ENCODE measurements around the gene FUT2. TPM values are rescaled to one million over a fixed set of nuclear protein-coding genes. Genes with fewer than 3 reads are reported as not detected.

Gene FUT2
- polyA plus RNA-seq, 1 donor from 2014 or later: not detected

GRCh38 chr19:48726556-48726955 lies 30.8 kb downstream of the FUT2 start:
- Histone ChIP-seq H4K20me1 (ENCODE audit: insufficient read depth) (no peaks in the 10 kb centered on the region), H3K9me2 (ENCODE audit: insufficient read depth, low read length) (no peaks in the 10 kb centered on the region), H3K79me2 (replicated peaks; ENCODE audit: insufficient read depth, low read length) (no peaks in the 10 kb centered on the region), H3K4me3 (ENCODE audit: low read length) (no peak overlapping the region), H3K27ac (ENCODE audit: low read length) (no peak overlapping the region), H3K4me2 (ENCODE audit: low read length) (no peak overlapping the region), H3F3A (ENCODE audit: insufficient read depth, low read length, poor library complexity, severe bottlenecking) (no peaks in the 10 kb centered on the region), H2AFZ (ENCODE audit: low read depth, low read length) (no peak overlapping the region), H3K9ac (ENCODE audit: low read length) (no peak overlapping the region), H3K9me3 (ENCODE audit: low read length) (no peaks in the 10 kb centered on the region), H3K27me3 (ENCODE audit: insufficient read depth, low read depth, low read length) (no peaks in the 10 kb centered on the region), H3K36me3 (ENCODE audit: insufficient read depth, low read length) (no peaks in the 10 kb centered on the region)
- TF ChIP-seq SMC3 (conservative IDR thresholded peaks at IDR 0.05; ENCODE audit: poor library complexity): no peak
- no peak for TF ChIP-seq RAD21 (conservative IDR thresholded peaks at IDR 0.05)
- no peak for TF ChIP-seq EP300 (conservative IDR thresholded peaks at IDR 0.05; ENCODE audit: poor library complexity, severe bottlenecking)
- no peak for TF ChIP-seq MXI1 (conservative IDR thresholded peaks at IDR 0.05; ENCODE audit: poor library complexity, severe bottlenecking)
- TF ChIP-seq EZH2 (IDR thresholded peaks at IDR 0.05; ENCODE audit: borderline replicate concordance, insufficient read depth, low read length, poor library complexity, severe bottlenecking): no peak
- TF ChIP-seq POLR2AphosphoS5 (IDR thresholded peaks at IDR 0.05): no peak
- no peak for TF ChIP-seq TAF1 (IDR thresholded peaks at IDR 0.05; ENCODE audit: low read depth)
- TF ChIP-seq REST (IDR thresholded peaks at IDR 0.05; ENCODE audit: borderline replicate concordance): no peak
- no peak for TF ChIP-seq CTCF (IDR thresholded peaks at IDR 0.05; ENCODE audit: poor library complexity, severe bottlenecking)

- Histone ChIP-seq H3K27ac (ENCODE audit: low read length) (no peak overlapping the region), H4K20me1 (ENCODE audit: insufficient read depth) (no peaks in the 10 kb centered on the region), H3F3A (ENCODE audit: insufficient read depth, low read length, poor library complexity, severe bottlenecking) (no peaks in the 10 kb centered on the region), H3K9me2 (ENCODE audit: insufficient read depth, low read length) (no peaks in the 10 kb centered on the region), H3K9me3 (ENCODE audit: low read length) (no peaks in the 10 kb centered on the region), H2AFZ (ENCODE audit: low read depth, low read length) (no peak overlapping the region), H3K4me2 (ENCODE audit: low read length) (no peak overlapping the region), H3K27me3 (ENCODE audit: insufficient read depth, low read depth, low read length) (no peaks in the 10 kb centered on the region), H3K36me3 (ENCODE audit: insufficient read depth, low read length) (no peaks in the 10 kb centered on the region), H3K4me3 (ENCODE audit: low read length) (no peak overlapping the region), H3K79me2 (replicated peaks; ENCODE audit: insufficient read depth, low read length) (no peaks in the 10 kb centered on the region), H3K9ac (ENCODE audit: low read length) (no peak overlapping the region)
- TF ChIP-seq EP300 (conservative IDR thresholded peaks at IDR 0.05; ENCODE audit: poor library complexity, severe bottlenecking) (no peak), EZH2 (IDR thresholded peaks at IDR 0.05; ENCODE audit: borderline replicate concordance, insufficient read depth, low read length, poor library complexity, severe bottlenecking) (no peak), POLR2AphosphoS5 (IDR thresholded peaks at IDR 0.05) (no peak), SMC3 (conservative IDR thresholded peaks at IDR 0.05; ENCODE audit: poor library complexity) (no peak), TAF1 (IDR thresholded peaks at IDR 0.05; ENCODE audit: low read depth) (no peak), MXI1 (conservative IDR thresholded peaks at IDR 0.05; ENCODE audit: poor library complexity, severe bottlenecking) (no peak), REST (IDR thresholded peaks at IDR 0.05; ENCODE audit: borderline replicate concordance) (no peak), RAD21 (conservative IDR thresholded peaks at IDR 0.05) (no peak), CTCF (IDR thresholded peaks at IDR 0.05; ENCODE audit: poor library complexity, severe bottlenecking) (no peak)
Observed at GRCh38 chr19:48728911-48729664, 33.3 kb downstream of the FUT2 start.

Data from neural cell (in vitro differentiated cells).